HG03442 (cell line): ENCODE measurements around the gene DDX25.
"Not testable (repeated sequence)": the region's sequence is repeated elsewhere in the genome, so short reads cannot be mapped to it uniquely, and the experiment has no call there.

ENCODE experiments used
- ATAC-seq: cut with Tn5 transposase; IDR thresholded peaks from one replicate; pipeline ENCODE4 v1.9.1; 2021; ENCODE audit warnings: mild to moderate bottlenecking, moderate library complexity; ENCODE audit not compliant: unreplicated experiment

Gene DDX25

GRCh38 chr11:125903711-125904659 is at the start of gene DDX25:
DDX25 (plus strand) TSS chr11:125904508; CDS start chr11:125904518, 10 bp downstream.
- no peak for ATAC-seq

GRCh38 chr11:125857670-125858069 is 46.6 kb upstream of the DDX25 start:
- not testable (repeated sequence) for ATAC-seq

DNA sequence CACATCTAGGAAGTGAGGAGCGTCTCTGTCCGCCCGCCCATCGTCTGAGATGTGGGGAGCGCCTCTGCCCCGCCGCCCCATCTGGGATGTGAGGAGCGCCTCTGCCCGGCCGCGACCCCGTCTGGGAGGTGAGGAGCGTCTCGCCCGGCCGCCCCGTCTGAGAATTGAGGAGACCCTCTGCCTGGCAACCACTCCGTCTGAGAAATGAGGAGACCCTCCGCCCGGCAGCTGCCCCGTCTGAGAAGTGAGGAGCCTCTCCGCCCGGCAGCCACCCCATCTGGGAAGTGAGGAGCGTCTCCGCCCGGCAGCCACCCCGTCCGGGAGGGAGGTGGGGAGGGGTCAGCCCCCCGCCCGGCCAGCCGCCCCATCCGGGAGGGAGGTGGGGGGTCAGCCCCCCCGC is 41.5 kb upstream of the DDX25 start:
- not testable (repeated sequence) for ATAC-seq

DNA sequence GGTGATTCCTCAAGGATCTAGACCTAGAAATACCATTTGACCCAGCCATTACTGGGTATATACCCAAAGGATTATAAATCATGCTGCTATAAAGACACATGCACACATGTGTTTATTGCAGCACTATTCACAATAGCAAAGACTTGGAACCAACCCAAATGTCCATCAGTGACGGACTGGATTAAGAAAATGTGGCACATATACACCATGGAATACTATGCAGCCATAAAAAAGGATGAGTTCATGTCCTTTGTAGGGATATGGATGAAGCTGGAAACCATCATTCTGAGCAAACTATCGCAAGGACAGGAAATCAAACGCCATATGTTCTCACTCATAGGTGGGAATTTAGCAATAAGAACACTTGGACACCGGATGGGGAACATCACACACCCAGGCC is 39.0 kb upstream of the DDX25 start:
- ATAC-seq, result not testable (repeated sequence)

GRCh38 chr11:125869521-125869920 is 34.8 kb upstream of the DDX25 start:
- no peak for ATAC-seq

GRCh38 chr11:125871391-125872137 is 32.7 kb upstream of the DDX25 start:
- ATAC-seq, result no peak

GRCh38 chr11:125872138-125872491 is 32.2 kb upstream of the DDX25 start:
- ATAC-seq, result no peak

DNA sequence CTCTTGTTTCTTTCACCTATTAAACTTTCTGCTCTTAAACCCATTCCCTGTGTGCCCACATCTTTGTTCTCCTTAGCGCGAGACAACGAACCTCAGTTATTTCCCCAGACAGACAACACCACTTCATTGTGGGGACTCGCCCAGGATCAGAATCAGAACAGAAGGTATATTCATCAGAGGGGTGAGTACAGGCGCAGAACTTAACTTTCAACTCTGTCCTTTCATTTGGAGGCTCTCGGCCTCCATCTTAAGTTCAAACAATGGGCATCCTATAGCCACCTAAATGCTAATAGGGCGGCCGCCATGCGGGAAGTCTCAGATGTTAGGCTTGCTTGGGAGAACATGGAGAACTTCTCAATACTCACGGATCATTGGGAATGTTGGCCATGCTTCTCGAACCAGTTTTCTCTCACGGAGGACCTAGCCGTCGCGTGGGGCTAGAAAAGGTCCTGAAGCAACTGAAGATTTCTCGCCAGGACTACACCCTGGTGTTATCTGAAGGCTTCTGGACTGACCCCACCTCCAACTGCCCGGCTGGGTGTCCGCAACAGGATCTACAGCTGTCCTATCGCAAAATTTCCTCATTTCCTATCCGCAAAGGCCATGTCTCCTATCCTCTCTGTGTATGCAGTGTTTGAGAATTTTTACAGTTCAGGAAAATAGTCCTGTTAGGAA is 30.3 kb upstream of the DDX25 start:
- ATAC-seq, result no peak

- ATAC-seq, result peak; percentile 86
Measured at GRCh38 chr11:125874556-125875124, 29.7 kb upstream of the DDX25 start.

DNA sequence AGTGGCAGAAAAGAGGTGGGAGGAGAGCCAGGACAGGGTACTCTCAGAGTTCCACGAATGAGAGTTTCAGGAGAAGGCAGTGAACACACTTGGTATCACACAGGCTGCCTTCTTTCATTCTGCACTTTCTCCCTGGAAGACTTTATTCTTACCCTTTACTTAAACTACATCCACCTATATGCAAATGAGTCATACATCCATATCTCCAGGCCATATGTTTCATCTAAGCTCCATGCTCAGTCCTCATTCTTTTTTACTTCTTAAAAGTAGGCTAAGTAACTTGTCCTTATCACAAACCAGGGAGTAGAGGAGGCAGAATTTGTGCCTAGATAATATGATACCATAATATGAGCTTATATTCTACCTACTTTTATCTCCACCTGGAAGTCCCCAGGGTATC is 23.0 kb upstream of the DDX25 start:
- ATAC-seq, result no peak

GRCh38 chr11:125883375-125883774 is 20.9 kb upstream of the DDX25 start:
- no peak for ATAC-seq

DNA sequence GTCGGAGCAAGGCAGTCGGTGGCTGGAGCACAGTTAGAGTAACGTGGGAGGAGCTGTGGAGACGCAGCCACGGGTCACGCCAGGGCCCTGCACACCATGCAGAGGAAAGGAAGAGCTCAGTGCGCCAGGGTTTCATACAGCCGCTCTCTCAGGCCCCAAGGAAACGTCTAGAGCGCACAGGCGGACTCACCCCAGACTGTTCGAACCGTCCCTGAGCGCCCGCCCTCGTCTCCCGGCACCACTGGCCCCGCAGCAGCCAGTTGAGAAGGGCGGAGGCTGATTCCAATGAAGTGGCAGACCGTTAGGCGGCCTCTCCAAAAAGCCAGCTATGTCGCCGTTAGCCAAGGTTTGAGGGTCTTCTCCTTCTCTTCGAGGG is 17.3 kb upstream of the DDX25 start:
- ATAC-seq, result peak; percentile 17

GRCh38 chr11:125887373-125888324 is 16.7 kb upstream of the DDX25 start, which contains the start of gene HYLS1:
HYLS1 (plus strand) TSS chr11:125887668; CDS start chr11:125899369, 11,701 bp downstream.
- peak; percentile 82 for ATAC-seq

DNA sequence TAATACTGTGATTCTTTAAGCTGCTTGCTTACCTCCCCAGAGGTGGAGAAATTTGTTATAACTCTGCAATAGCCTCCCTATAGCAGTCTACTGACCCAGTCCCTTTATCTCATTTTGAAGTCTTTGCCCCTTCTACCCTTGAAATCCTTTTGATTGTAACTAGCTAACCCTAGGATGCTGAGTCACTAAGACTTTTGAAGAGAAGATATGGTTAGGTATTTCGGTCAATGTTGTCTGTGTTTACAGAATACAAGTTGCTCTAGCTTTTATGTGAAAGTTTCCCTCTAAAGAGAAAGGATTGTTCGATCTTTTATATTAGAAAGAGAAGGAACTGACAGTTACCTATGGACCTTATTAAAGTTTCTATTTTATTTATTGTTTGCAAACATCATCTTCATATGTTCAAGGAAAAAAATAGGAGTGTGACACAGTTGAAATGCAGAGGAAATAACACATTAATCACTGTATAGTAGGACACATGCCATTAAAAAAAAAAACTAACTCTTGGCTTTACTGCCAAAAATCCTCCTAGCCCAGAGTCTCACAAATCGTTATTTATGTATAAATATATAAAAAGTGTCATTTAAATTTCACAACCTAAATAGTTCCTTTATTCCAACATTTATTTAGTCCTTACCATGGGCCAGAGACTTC is 13.7 kb upstream of the DDX25 start:
- ATAC-seq, result no peak

GRCh38 chr11:125892071-125892470 is 12.2 kb upstream of the DDX25 start:
- ATAC-seq, result no peak

- ATAC-seq, result no peak
Measured at GRCh38 chr11:125892994-125893393, 11.3 kb upstream of the DDX25 start.

DNA sequence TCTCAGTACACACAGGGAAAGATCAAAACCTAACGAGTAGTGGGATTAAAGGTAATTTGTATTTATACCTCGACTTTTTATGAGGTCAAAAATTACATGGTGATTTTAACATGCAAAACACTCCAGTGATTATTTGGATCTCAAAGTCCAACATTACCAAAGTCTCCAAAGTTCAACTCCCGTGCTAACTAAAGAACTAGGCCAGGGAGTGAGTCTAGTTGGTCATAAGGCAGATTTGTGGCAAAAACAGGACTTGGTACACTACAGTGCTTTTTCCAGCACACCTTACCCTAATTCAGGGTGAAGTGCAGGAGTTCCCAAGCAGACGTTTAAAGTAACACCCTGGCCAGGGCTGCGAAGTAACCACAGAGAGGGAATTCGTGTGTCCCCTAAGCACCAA is 2.4 kb upstream of the DDX25 start:
- ATAC-seq, result no peak

DNA sequence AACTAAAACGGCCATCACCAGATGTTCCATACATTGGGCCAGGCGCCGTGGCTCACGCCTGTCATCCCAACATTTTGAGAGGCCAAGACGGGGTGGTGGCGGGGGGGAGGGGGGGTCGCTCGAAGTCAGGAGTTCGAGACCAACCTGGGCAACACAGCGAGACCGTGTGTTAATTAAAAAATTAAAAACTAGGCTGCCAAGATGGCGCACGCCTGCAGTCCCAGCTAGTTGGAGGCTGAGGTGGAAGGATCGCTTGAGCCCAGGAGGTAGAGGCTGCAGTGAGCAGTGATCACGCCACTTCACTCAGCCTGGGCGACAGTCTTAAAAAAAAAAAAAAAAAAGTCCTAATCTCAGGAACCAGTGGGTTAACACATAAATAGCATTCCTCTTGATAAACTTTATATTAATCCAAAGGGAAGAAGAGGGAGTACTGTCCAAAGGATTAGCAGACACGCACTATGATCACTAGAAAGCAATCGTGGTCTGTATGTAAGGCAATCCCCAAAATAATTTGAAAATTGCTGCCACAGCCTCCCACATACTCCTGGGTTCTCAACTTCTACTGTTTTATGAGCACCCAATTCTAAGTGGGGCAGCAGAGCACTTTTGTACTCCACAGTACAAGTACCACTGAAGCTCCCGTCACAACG is 1.9 kb upstream of the DDX25 start:
- ATAC-seq, result no peak
